ENCODE measurements around the gene NMNAT1.

The NMNAT1 gene

GRCh38 chr1:9942399-9942938, 806 bp upstream of the NMNAT1 start:
- no peaks in the 10 kb centered on the region for H3K27me3 ChIP-seq (replicated peaks in 2 of 5; ENCODE audit: control insufficient read depth in 4 of 5, insufficient read depth in 5 of 5, low read length in 4 of 5)
- CTCF ChIA-PET = interaction anchor here (0.8 to 5.1 kb wide), 9 partner anchors 13 to 91 kb away, joined by 3 to 45 read pairs (median 3); partner anchors contain the start of genes RBP7 and UBE4B
- POLR2A ChIA-PET = no interaction called here
- no peaks in the 10 kb centered on the region for H3K9me3 ChIP-seq (ENCODE audit: control extremely low read depth in 1 of 5, control insufficient read depth in 4 of 5, insufficient read depth in 2 of 5, low read depth in 1 of 5, low read length in 4 of 5)
- H3K27ac ChIP-seq (ENCODE audit: insufficient read depth in 1 of 2, low read depth in 1 of 2, low read length in 2 of 2, poor library complexity in 1 of 2, severe bottlenecking in 2 of 2) = peak overlapping the region; percentile 89 to 96
- WGBS (ENCODE audit: insufficient coverage) = 0% methylated on average over 8 of the region's 14 CpGs
- peaks cover 0 to 21% (median 7%) of the 10 kb centered on the region in 4 experiments for H3K4me1 ChIP-seq (ENCODE audit: control extremely low read depth in 1 of 4, control insufficient read depth in 4 of 4, insufficient read depth in 4 of 4, low read length in 3 of 4)
- H3K36me3 ChIP-seq (ENCODE audit: control insufficient read depth in 4 of 4, insufficient read depth in 4 of 4, low read length in 3 of 4) = peaks cover 0 to 9% (median 3%) of the 10 kb centered on the region in 4 experiments
- DNase-seq = peak; percentile 61 to 84 (median 82)
- H3K4me3 ChIP-seq (ENCODE audit: control insufficient read depth in 1 of 7, extremely low read depth in 1 of 7, insufficient read depth in 4 of 7, low read depth in 2 of 7, low read length in 6 of 7) = peak overlapping the region; percentile 80 to 98 (median 92)

GRCh38 chr1:9946315-9946714, 3.0 kb downstream of the NMNAT1 start:
- Histone ChIP-seq H3K9me3 (ENCODE audit: control extremely low read depth in 1 of 5, control insufficient read depth in 4 of 5, insufficient read depth in 2 of 5, low read depth in 1 of 5, low read length in 4 of 5) (no peaks in the 10 kb centered on the region), H3K27me3 (replicated peaks in 2 of 5; ENCODE audit: control insufficient read depth in 4 of 5, insufficient read depth in 5 of 5, low read length in 4 of 5) (no peaks in the 10 kb centered on the region), H3K4me1 (ENCODE audit: control extremely low read depth in 1 of 4, control insufficient read depth in 4 of 4, insufficient read depth in 4 of 4, low read length in 3 of 4) (peaks cover 0 to 37% (median 23%) of the 10 kb centered on the region in 4 experiments), H3K36me3 (ENCODE audit: control insufficient read depth in 4 of 4, insufficient read depth in 4 of 4, low read length in 3 of 4) (peaks cover 0 to 8% (median 5%) of the 10 kb centered on the region in 4 experiments), H3K4me3 (ENCODE audit: control insufficient read depth in 1 of 7, extremely low read depth in 1 of 7, insufficient read depth in 4 of 7, low read depth in 2 of 7, low read length in 6 of 7) (no peak overlapping the region), H3K27ac (ENCODE audit: insufficient read depth in 1 of 2, low read depth in 1 of 2, low read length in 2 of 2, poor library complexity in 1 of 2, severe bottlenecking in 2 of 2) (no peak overlapping the region)
- 100% methylated on average over 2 of the region's 2 CpGs for WGBS (ENCODE audit: insufficient coverage)
- POLR2A ChIA-PET = no interaction called here
- CTCF ChIA-PET = no interaction called here
- no peak for DNase-seq

DNA sequence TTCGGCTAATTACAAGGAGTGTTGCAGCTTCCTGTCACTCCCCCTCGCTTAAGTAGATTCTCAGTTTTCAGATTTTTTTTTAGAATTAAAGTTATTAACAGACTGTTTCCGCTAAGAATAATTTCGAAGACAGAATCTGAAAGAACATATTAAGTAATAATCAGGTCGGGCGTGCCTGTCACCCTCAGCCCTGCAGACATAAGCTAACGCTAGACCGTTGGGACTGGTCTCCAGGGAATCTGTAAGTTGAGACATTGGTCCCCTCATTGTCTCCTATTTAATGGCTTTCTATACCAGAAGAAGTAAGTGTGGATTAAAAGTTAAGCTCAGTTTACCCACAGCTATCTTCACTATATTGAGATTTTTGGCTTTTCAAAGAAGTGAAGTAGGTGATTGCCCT, 14.5 kb downstream of the NMNAT1 start:
- DNase-seq = no peak
- H3K27ac ChIP-seq (ENCODE audit: insufficient read depth in 1 of 2, low read depth in 1 of 2, low read length in 2 of 2, poor library complexity in 1 of 2, severe bottlenecking in 2 of 2) = no peak overlapping the region
- CTCF ChIA-PET = interaction anchor here (0.6 kb wide), 1 partner anchor 89 kb away, joined by 3 read pairs; no protein-coding TSS in a partner anchor
- H3K9me3 ChIP-seq (ENCODE audit: control extremely low read depth in 1 of 5, control insufficient read depth in 4 of 5, insufficient read depth in 2 of 5, low read depth in 1 of 5, low read length in 4 of 5) = no peaks in the 10 kb centered on the region
- H3K4me1 ChIP-seq (ENCODE audit: control extremely low read depth in 1 of 4, control insufficient read depth in 4 of 4, insufficient read depth in 4 of 4, low read length in 3 of 4) = no peaks in the 10 kb centered on the region
- 94% methylated on average over 5 of the region's 8 CpGs for WGBS (ENCODE audit: insufficient coverage)
- POLR2A ChIA-PET = no interaction called here
- H3K27me3 ChIP-seq (replicated peaks in 2 of 5; ENCODE audit: control insufficient read depth in 4 of 5, insufficient read depth in 5 of 5, low read length in 4 of 5) = no peaks in the 10 kb centered on the region
- no peak overlapping the region for H3K4me3 ChIP-seq (ENCODE audit: control insufficient read depth in 1 of 7, extremely low read depth in 1 of 7, insufficient read depth in 4 of 7, low read depth in 2 of 7, low read length in 6 of 7)
- peaks cover 0 to 4% (median 0%) of the 10 kb centered on the region in 4 experiments for H3K36me3 ChIP-seq (ENCODE audit: control insufficient read depth in 4 of 4, insufficient read depth in 4 of 4, low read length in 3 of 4)

DNA sequence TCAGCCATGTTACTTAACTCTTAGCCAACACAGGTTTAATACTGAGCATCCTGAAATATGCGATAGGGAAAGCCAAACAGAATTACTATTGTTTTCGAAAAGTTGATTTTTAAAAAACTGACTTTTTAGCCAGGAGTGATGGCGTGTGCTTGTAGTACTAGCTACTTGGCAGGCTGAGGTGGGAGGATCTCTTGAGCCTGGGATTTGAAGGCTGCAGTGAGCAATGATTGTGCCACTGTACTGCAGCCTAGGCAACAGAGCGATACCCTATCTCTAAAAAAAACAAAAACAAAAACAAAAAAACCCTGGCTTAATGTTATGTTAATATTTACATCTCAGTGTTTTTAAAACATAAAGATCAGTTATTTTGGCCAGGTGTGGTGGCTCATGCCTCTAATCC, 16.7 kb downstream of the NMNAT1 start:
- POLR2A ChIA-PET = no interaction called here
- no peak overlapping the region for H3K27ac ChIP-seq (ENCODE audit: insufficient read depth in 1 of 2, low read depth in 1 of 2, low read length in 2 of 2, poor library complexity in 1 of 2, severe bottlenecking in 2 of 2)
- DNase-seq = no peak
- H3K9me3 ChIP-seq (ENCODE audit: control extremely low read depth in 1 of 5, control insufficient read depth in 4 of 5, insufficient read depth in 2 of 5, low read depth in 1 of 5, low read length in 4 of 5) = no peaks in the 10 kb centered on the region
- H3K4me1 ChIP-seq (ENCODE audit: control extremely low read depth in 1 of 4, control insufficient read depth in 4 of 4, insufficient read depth in 4 of 4, low read length in 3 of 4) = no peaks in the 10 kb centered on the region
- peaks cover 0 to 4% (median 0%) of the 10 kb centered on the region in 4 experiments for H3K36me3 ChIP-seq (ENCODE audit: control insufficient read depth in 4 of 4, insufficient read depth in 4 of 4, low read length in 3 of 4)
- WGBS (ENCODE audit: insufficient coverage) = 100% methylated on average over 2 of the region's 4 CpGs
- no peaks in the 10 kb centered on the region for H3K27me3 ChIP-seq (replicated peaks in 2 of 5; ENCODE audit: control insufficient read depth in 4 of 5, insufficient read depth in 5 of 5, low read length in 4 of 5)
- CTCF ChIA-PET = interaction anchor here (1.4 to 1.5 kb wide), 2 partner anchors 9 to 46 kb away, joined by 3 to 5 read pairs; no protein-coding TSS in a partner anchor
- no peak overlapping the region for H3K4me3 ChIP-seq (ENCODE audit: control insufficient read depth in 1 of 7, extremely low read depth in 1 of 7, insufficient read depth in 4 of 7, low read depth in 2 of 7, low read length in 6 of 7)

GRCh38 chr1:9960706-9961562, 17.7 kb downstream of the NMNAT1 start:
- Histone ChIP-seq H3K27ac (ENCODE audit: insufficient read depth in 1 of 2, low read depth in 1 of 2, low read length in 2 of 2, poor library complexity in 1 of 2, severe bottlenecking in 2 of 2) (no peak overlapping the region), H3K27me3 (replicated peaks in 2 of 5; ENCODE audit: control insufficient read depth in 4 of 5, insufficient read depth in 5 of 5, low read length in 4 of 5) (no peaks in the 10 kb centered on the region), H3K9me3 (ENCODE audit: control extremely low read depth in 1 of 5, control insufficient read depth in 4 of 5, insufficient read depth in 2 of 5, low read depth in 1 of 5, low read length in 4 of 5) (no peaks in the 10 kb centered on the region), H3K4me1 (ENCODE audit: control extremely low read depth in 1 of 4, control insufficient read depth in 4 of 4, insufficient read depth in 4 of 4, low read length in 3 of 4) (no peaks in the 10 kb centered on the region), H3K36me3 (ENCODE audit: control insufficient read depth in 4 of 4, insufficient read depth in 4 of 4, low read length in 3 of 4) (peaks cover 0 to 4% (median 0%) of the 10 kb centered on the region in 4 experiments), H3K4me3 (ENCODE audit: control insufficient read depth in 1 of 7, extremely low read depth in 1 of 7, insufficient read depth in 4 of 7, low read depth in 2 of 7, low read length in 6 of 7) (no peak overlapping the region)
- CTCF ChIA-PET = interaction anchor here (1.4 to 1.5 kb wide), 2 partner anchors 10 to 47 kb away, joined by 3 to 5 read pairs; no protein-coding TSS in a partner anchor
- DNase-seq = no peak
- WGBS (ENCODE audit: insufficient coverage) = 100% methylated on average over 6 of the region's 12 CpGs
- POLR2A ChIA-PET = interaction anchor here (0.6 kb wide), 1 partner anchor 19 kb away, joined by 3 read pairs; no protein-coding TSS in a partner anchor

GRCh38 chr1:9984253-9984652, 41.0 kb downstream of the NMNAT1 start:
- no peaks in the 10 kb centered on the region for H3K4me1 ChIP-seq (ENCODE audit: control extremely low read depth in 1 of 4, control insufficient read depth in 4 of 4, insufficient read depth in 4 of 4, low read length in 3 of 4)
- no peak overlapping the region for H3K27ac ChIP-seq (ENCODE audit: insufficient read depth in 1 of 2, low read depth in 1 of 2, low read length in 2 of 2, poor library complexity in 1 of 2, severe bottlenecking in 2 of 2)
- H3K9me3 ChIP-seq (ENCODE audit: control extremely low read depth in 1 of 5, control insufficient read depth in 4 of 5, insufficient read depth in 2 of 5, low read depth in 1 of 5, low read length in 4 of 5) = no peaks in the 10 kb centered on the region
- ChIA-PET CTCF (no interaction called here), POLR2A (no interaction called here)
- no peak for DNase-seq
- H3K36me3 ChIP-seq (ENCODE audit: control insufficient read depth in 4 of 4, insufficient read depth in 4 of 4, low read length in 3 of 4) = peaks cover 3 to 19% (median 8%) of the 10 kb centered on the region in 4 experiments
- H3K4me3 ChIP-seq (ENCODE audit: control insufficient read depth in 1 of 7, extremely low read depth in 1 of 7, insufficient read depth in 4 of 7, low read depth in 2 of 7, low read length in 6 of 7) = no peak overlapping the region
- 96% methylated on average over 4 of the region's 5 CpGs for WGBS (ENCODE audit: insufficient coverage)
- no peaks in the 10 kb centered on the region for H3K27me3 ChIP-seq (replicated peaks in 2 of 5; ENCODE audit: control insufficient read depth in 4 of 5, insufficient read depth in 5 of 5, low read length in 4 of 5)

DNA sequence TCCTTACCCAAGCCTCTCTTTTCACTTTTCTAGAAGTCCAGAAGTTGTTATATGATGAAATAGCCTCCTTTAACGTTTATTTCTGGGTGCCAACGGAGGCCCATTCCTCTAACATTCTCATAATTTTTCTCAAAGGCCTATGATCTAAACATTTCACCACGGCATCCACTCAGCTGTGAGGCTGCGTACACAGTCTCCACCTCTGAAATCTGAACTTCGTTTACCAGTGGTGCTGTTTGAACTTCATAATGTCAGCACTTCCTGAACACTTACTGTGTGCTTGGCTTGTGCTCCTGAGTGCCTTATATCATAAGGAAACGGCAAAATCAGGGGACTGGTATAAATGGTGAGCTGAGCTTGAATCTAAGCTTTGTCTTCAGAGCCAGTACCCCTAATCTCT, 41.7 kb downstream of the NMNAT1 start:
- POLR2A ChIA-PET = no interaction called here

More for the DNA sequence above, 41.7 kb downstream of the NMNAT1 start:
- Histone ChIP-seq H3K4me1 (ENCODE audit: control extremely low read depth in 1 of 4, control insufficient read depth in 4 of 4, insufficient read depth in 4 of 4, low read length in 3 of 4) (no peaks in the 10 kb centered on the region), H3K4me3 (ENCODE audit: control insufficient read depth in 1 of 7, extremely low read depth in 1 of 7, insufficient read depth in 4 of 7, low read depth in 2 of 7, low read length in 6 of 7) (no peak overlapping the region), H3K36me3 (ENCODE audit: control insufficient read depth in 4 of 4, insufficient read depth in 4 of 4, low read length in 3 of 4) (peaks cover 3 to 19% (median 8%) of the 10 kb centered on the region in 4 experiments), H3K27ac (ENCODE audit: insufficient read depth in 1 of 2, low read depth in 1 of 2, low read length in 2 of 2, poor library complexity in 1 of 2, severe bottlenecking in 2 of 2) (no peak overlapping the region), H3K27me3 (replicated peaks in 2 of 5; ENCODE audit: control insufficient read depth in 4 of 5, insufficient read depth in 5 of 5, low read length in 4 of 5) (no peaks in the 10 kb centered on the region), H3K9me3 (ENCODE audit: control extremely low read depth in 1 of 5, control insufficient read depth in 4 of 5, insufficient read depth in 2 of 5, low read depth in 1 of 5, low read length in 4 of 5) (no peaks in the 10 kb centered on the region)
- 75% methylated on average over 5 of the region's 6 CpGs for WGBS (ENCODE audit: insufficient coverage)
- CTCF ChIA-PET = no interaction called here
- no peak for DNase-seq

Measured in common myeloid progenitor, CD34-positive (primary cell).